Osteocyte (in vitro differentiated cells): ENCODE results near the gene FHIP1A. TPM values are rescaled to one million over a fixed set of nuclear protein-coding genes. Genes with fewer than 3 reads are reported as not detected.

Experiments used
- DNase-seq: peaks from one replicate; pipeline ENCODE4 v3.0.0; 2021; ENCODE audit warnings: mixed read lengths; ENCODE audit not compliant: unreplicated experiment; ENCODE audit errors: extremely low spot score
- H3K27ac Mint-ChIP-seq: one replicate; pipeline ENCODE4 v1.8.0; 2021; ENCODE audit warnings: mild to moderate bottlenecking, mixed read lengths; ENCODE audit not compliant: unreplicated experiment
- H3K27me3 Mint-ChIP-seq: one replicate; pipeline ENCODE4 v1.8.0; 2021; ENCODE audit warnings: mixed read lengths; ENCODE audit not compliant: unreplicated experiment
- H3K36me3 Mint-ChIP-seq: one replicate; pipeline ENCODE4 v1.8.0; 2021; ENCODE audit warnings: mixed read lengths; ENCODE audit not compliant: unreplicated experiment
- H3K4me1 Mint-ChIP-seq: one replicate; pipeline ENCODE4 v1.8.0; 2021; ENCODE audit warnings: mixed read lengths; ENCODE audit not compliant: unreplicated experiment
- H3K4me3 Mint-ChIP-seq: one replicate; pipeline ENCODE4 v1.8.0; 2021; ENCODE audit warnings: mild to moderate bottlenecking, moderate library complexity, mixed read lengths; ENCODE audit not compliant: unreplicated experiment
- H3K9me3 Mint-ChIP-seq: one replicate; pipeline ENCODE4 v1.8.0; 2021; ENCODE audit warnings: mixed read lengths; ENCODE audit not compliant: unreplicated experiment
- CTCF ChIP-seq: fragments of 200-600 bp; sonication (generic); IDR thresholded peaks from 2 replicates; pipeline ENCODE4 v1.5.0; 2021; ENCODE audit warnings: antibody characterized with exemption, mild to moderate bottlenecking, moderate library complexity
- total RNA-seq: library from RNA; stranded (reverse); gene quantifications from 2 replicates; pipeline ENCODE4 v1.2.1, GENCODE V29; 2021

Gene FHIP1A
- total RNA-seq, 1 donor from 2014 or later = 0.86 TPM

GRCh38 chr4:151431728-151432127 lies 22.8 kb downstream of the FHIP1A start:
- DNase-seq = no peak
- H3K36me3 Mint-ChIP-seq = no peaks in the 10 kb centered on the region
- H3K4me3 Mint-ChIP-seq = no peak overlapping the region
- no peaks in the 10 kb centered on the region for H3K9me3 Mint-ChIP-seq
- TF ChIP-seq CTCF = no peak
- H3K27ac Mint-ChIP-seq = no peak overlapping the region
- H3K4me1 Mint-ChIP-seq = peaks cover 24% of the 10 kb centered on the region
- H3K27me3 Mint-ChIP-seq = no peaks in the 10 kb centered on the region

DNA sequence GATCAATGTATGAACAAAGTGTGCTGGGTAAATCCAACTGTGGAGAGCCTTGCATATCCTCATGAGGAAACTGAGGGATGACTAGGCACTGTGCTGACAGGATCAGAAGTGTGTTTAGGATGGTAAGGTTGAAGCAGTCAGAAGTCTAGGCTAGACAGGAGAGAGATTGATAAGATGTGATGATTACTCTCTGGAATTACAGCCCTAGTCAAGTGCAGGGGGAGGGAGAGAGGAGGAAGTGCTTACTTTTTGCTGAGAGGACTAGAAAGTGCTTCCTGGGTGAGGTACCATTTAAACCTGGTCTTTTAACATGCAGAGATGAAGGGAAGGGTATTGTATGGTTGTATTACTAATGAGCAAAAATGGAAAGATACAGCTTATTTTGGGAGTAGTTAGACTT lies 23.7 kb downstream of the FHIP1A start:
- no peak overlapping the region for H3K4me3 Mint-ChIP-seq
- no peak for DNase-seq
- no peaks in the 10 kb centered on the region for H3K36me3 Mint-ChIP-seq
- H3K4me1 Mint-ChIP-seq = peaks cover 24% of the 10 kb centered on the region
- TF ChIP-seq CTCF = no peak
- no peaks in the 10 kb centered on the region for H3K27me3 Mint-ChIP-seq
- H3K27ac Mint-ChIP-seq = no peak overlapping the region
- H3K9me3 Mint-ChIP-seq = no peaks in the 10 kb centered on the region

DNA sequence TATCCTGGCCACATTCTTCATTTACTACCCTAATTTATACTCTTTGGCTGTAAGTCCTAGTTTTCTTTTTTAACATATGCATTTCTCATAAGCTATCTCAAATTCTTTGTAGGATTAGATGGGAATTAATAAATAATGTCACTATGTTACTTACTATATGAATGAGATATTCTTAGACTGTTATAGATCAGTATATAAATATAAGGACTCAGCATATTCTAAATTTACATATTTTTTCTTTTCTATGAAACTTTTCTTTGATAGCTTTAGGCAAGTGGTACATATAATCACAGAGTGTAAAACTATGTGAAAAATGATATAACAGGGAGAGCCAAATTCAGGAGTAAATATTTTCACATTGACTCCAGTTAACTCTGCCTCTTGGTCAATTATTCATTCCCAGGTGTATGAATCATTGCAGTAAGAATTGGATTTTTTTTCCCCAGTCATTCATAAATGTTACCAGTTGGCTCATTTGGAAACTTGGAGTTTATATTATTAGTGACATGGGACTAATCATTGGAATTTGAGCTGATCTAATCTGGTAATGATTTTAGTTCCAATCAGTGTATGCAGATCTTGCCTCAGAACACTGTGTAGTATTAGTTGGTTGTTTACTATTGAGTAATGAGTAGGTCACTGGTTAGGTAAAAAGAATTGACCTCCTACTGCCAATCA lies 25.3 kb downstream of the FHIP1A start:
- Mint-ChIP-seq H3K9me3 (no peaks in the 10 kb centered on the region), H3K4me3 (no peak overlapping the region), H3K27me3 (no peaks in the 10 kb centered on the region), H3K36me3 (no peaks in the 10 kb centered on the region), H3K4me1 (peaks cover 24% of the 10 kb centered on the region), H3K27ac (no peak overlapping the region)
- TF ChIP-seq CTCF = no peak
- DNase-seq = no peak

GRCh38 chr4:151436093-151436518 lies 27.1 kb downstream of the FHIP1A start:
- H3K4me1 Mint-ChIP-seq = peaks cover 17% of the 10 kb centered on the region
- DNase-seq = no peak
- TF ChIP-seq CTCF = no peak
- H3K4me3 Mint-ChIP-seq = no peak overlapping the region
- no peaks in the 10 kb centered on the region for H3K27me3 Mint-ChIP-seq
- no peaks in the 10 kb centered on the region for H3K36me3 Mint-ChIP-seq
- no peaks in the 10 kb centered on the region for H3K9me3 Mint-ChIP-seq
- H3K27ac Mint-ChIP-seq = no peak overlapping the region

GRCh38 chr4:151437505-151437904 lies 28.5 kb downstream of the FHIP1A start:
- no peak overlapping the region for H3K27ac Mint-ChIP-seq
- H3K4me1 Mint-ChIP-seq = peaks cover 17% of the 10 kb centered on the region
- H3K27me3 Mint-ChIP-seq = no peaks in the 10 kb centered on the region
- no peaks in the 10 kb centered on the region for H3K9me3 Mint-ChIP-seq
- no peak overlapping the region for H3K4me3 Mint-ChIP-seq
- no peaks in the 10 kb centered on the region for H3K36me3 Mint-ChIP-seq
- no peak for TF ChIP-seq CTCF
- DNase-seq = no peak
